Smooth muscle cell (in vitro differentiated cells): ENCODE results near the gene GLRX5. TPM values are rescaled to one million over a fixed set of nuclear protein-coding genes. Genes with fewer than 3 reads are reported as not detected.

Experiments used
- DNase-seq: peaks from one replicate; lab custom pipeline; 2025; ENCODE audit not compliant: unreplicated experiment; lab: John Stamatoyannopoulos, UW
- H2AFZ ChIP-seq: fragments of 200-600 bp; sonication (generic); 2 replicates; pipeline ENCODE4 v1.6.0; 2016; ENCODE audit warnings: antibody characterized with exemption, low read depth, mild to moderate bottlenecking
- H3F3A ChIP-seq: fragments of 200-600 bp; sonication (generic); 2 replicates; pipeline ENCODE4 v1.6.0; 2017; ENCODE audit warnings: antibody characterized with exemption, low read depth
- H3K27ac ChIP-seq: fragments of 200-600 bp; sonication (generic); 2 replicates; pipeline ENCODE4 v1.5.1; 2016; ENCODE audit warnings: low read depth, mild to moderate bottlenecking
- H3K27me3 ChIP-seq: fragments of 200-600 bp; sonication (generic); 2 replicates; pipeline ENCODE4 v1.6.1; 2016; ENCODE audit warnings: low read depth, mild to moderate bottlenecking
- H3K36me3 ChIP-seq: fragments of 200-600 bp; sonication (generic); 2 replicates; pipeline ENCODE4 v1.5.1; 2016; ENCODE audit warnings: low read depth
- H3K4me1 ChIP-seq: fragments of 200-600 bp; sonication (generic); 2 replicates; pipeline ENCODE4 v1.5.1; 2016; ENCODE audit warnings: low read depth
- H3K4me2 ChIP-seq: fragments of 200-600 bp; sonication (generic); 2 replicates; pipeline ENCODE4 v1.6.0; 2016; ENCODE audit warnings: mild to moderate bottlenecking
- H3K4me3 ChIP-seq: fragments of 200-600 bp; sonication (generic); 2 replicates; pipeline ENCODE4 v1.5.1; 2016; ENCODE audit warnings: mild to moderate bottlenecking
- H3K79me2 ChIP-seq: fragments of 200-600 bp; sonication (generic); 2 replicates; pipeline ENCODE4 v1.6.0; 2016; ENCODE audit warnings: low read depth, mild to moderate bottlenecking
- H3K9ac ChIP-seq: fragments of 200-600 bp; sonication (generic); 2 replicates; pipeline ENCODE4 v1.6.0; 2016; ENCODE audit warnings: low read depth
- H3K9me3 ChIP-seq: fragments of 200-600 bp; sonication (generic); replicated peaks from 2 replicates; pipeline ENCODE4 v1.5.1; 2016; ENCODE audit warnings: low read depth
- H4K20me1 ChIP-seq: fragments of 200-600 bp; sonication (generic); 2 replicates; pipeline ENCODE4 v1.6.0; 2016; ENCODE audit warnings: low read depth
- WGBS: methylation state at CpG from one replicate; pipeline ENCODE4 v1.1.7; 2016; ENCODE audit warnings: low lambda C conversion rate; 5-methylcytosine and 5-hydroxymethylcytosine counted together
- polyA plus RNA-seq: library from polyadenylated mRNA; unstranded; fragments of >200 nt; fragmentation: Nextera tagmentation; extraction: Ambion mirVana; gene quantifications from 2 replicates; pipeline ENCODE4 v1.2.1, GENCODE V29; 2016
- total RNA-seq: library from RNA; depleted of rRNA; stranded (reverse); fragments of >200 nt; gene quantifications from 2 replicates; pipeline ENCODE4 v1.2.3, GENCODE V29; 2014
- TF ChIP-seq, protein P1 (sequence below): fragments of 200-600 bp; sonication (generic); IDR thresholded peaks from 2 replicates; pipeline ENCODE4 v1.5.1; 2017; ENCODE audit warnings: borderline replicate concordance, mild to moderate bottlenecking, antibody characterized with exemption; ENCODE audit not compliant: insufficient read depth, poor library complexity, severe bottlenecking

Gene GLRX5
- total and polyA plus RNA-seq, 2 experiments from 2014 or later: 42.4 to 79.8 TPM

DNA sequence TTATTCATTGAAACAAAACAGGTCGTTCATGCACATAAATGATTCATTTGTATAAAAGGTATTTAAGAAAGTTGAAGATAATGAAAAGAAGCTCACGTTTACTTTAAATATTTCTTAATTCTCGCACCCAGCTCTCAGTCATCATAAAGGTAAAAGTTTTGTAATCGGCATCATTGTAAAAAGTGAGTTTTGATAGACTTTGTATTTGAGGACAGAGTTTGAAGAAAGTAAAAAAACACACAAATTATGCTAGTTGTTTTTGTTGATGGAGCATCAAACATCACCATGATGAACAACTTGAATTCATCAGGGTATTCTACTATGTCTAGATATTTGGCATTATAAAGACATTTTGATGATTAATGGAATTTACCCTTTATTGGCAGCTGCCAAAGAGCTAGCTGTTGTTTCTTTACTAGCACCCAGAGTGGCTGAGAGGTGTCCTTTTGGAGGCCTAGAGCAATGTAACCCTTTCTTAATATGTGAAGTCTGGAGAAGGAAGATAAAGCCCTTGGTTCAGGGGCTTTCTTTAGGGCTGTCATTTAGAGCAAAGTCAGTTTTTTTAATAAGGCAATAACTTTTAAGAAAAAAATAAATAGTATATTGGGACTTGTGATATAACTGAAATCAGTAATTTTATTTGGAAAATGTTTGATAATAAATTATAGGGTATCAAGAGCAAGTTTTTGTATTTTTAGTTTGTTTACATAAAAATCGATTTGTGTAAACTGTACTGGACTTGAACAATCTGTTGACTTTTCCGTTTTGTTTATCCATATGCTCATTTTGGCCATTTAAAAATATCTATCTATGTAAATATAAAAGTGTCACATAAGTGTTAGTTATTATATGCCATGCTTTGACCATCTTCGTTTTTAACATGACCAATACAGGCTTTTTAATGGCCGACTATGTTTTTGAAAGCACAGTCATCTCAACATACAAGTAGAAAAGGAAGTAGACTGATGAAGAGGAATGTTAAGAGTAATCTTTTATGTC lies 7.4 kb downstream of the GLRX5 start:
- Histone ChIP-seq H3K9me3 (no peaks in the 10 kb centered on the region), H3K4me2 (no peak overlapping the region), H4K20me1 (peaks cover 60% of the 10 kb centered on the region), H3K4me3 (no peak overlapping the region), H3F3A (peaks cover 17% of the 10 kb centered on the region), H3K27ac (no peak overlapping the region), H2AFZ (no peak overlapping the region), H3K27me3 (no peaks in the 10 kb centered on the region), H3K79me2 (peaks cover 56% of the 10 kb centered on the region), H3K4me1 (peaks cover 11% of the 10 kb centered on the region), H3K36me3 (no peaks in the 10 kb centered on the region), H3K9ac (no peak overlapping the region)
- DNase-seq: no peak
- TF ChIP-seq, protein P1, sequence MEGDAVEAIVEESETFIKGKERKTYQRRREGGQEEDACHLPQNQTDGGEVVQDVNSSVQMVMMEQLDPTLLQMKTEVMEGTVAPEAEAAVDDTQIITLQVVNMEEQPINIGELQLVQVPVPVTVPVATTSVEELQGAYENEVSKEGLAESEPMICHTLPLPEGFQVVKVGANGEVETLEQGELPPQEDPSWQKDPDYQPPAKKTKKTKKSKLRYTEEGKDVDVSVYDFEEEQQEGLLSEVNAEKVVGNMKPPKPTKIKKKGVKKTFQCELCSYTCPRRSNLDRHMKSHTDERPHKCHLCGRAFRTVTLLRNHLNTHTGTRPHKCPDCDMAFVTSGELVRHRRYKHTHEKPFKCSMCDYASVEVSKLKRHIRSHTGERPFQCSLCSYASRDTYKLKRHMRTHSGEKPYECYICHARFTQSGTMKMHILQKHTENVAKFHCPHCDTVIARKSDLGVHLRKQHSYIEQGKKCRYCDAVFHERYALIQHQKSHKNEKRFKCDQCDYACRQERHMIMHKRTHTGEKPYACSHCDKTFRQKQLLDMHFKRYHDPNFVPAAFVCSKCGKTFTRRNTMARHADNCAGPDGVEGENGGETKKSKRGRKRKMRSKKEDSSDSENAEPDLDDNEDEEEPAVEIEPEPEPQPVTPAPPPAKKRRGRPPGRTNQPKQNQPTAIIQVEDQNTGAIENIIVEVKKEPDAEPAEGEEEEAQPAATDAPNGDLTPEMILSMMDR: no peak
- WGBS: 96% methylated on average over 8 of the region's 8 CpGs

DNA sequence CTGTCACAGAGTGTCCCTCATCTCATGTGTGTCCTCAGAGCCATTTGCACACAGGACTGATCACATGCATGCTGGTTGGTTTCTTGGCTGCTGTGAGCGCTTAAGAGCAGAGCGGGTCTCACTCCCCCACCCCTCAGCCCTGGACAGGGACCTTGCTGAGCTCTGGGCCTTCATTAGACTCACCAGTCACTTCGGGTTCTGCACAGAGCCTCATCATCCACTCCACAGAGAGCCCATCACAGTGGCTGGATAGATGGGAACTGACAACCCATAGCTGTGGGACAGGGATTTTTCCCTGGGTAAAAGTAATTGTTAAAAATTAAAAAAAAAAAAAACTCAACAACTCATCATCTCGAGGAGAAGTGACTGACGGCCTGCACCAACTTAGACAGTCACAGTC lies 8.2 kb downstream of the GLRX5 start:
- peaks cover 49% of the 10 kb centered on the region for H3K79me2 ChIP-seq
- no peak overlapping the region for H3K9ac ChIP-seq
- no peak overlapping the region for H3K4me2 ChIP-seq
- no peak overlapping the region for H2AFZ ChIP-seq
- H3F3A ChIP-seq: peaks cover 17% of the 10 kb centered on the region
- H3K27me3 ChIP-seq: no peaks in the 10 kb centered on the region
- H3K9me3 ChIP-seq: no peaks in the 10 kb centered on the region
- no peak overlapping the region for H3K4me3 ChIP-seq
- no peaks in the 10 kb centered on the region for H3K36me3 ChIP-seq
- 96% methylated on average over 5 of the region's 5 CpGs for WGBS
- DNase-seq: no peak
- no peak overlapping the region for H3K27ac ChIP-seq
- H4K20me1 ChIP-seq: peaks cover 54% of the 10 kb centered on the region
- TF ChIP-seq, protein P1: no peak
- peaks cover 11% of the 10 kb centered on the region for H3K4me1 ChIP-seq

DNA sequence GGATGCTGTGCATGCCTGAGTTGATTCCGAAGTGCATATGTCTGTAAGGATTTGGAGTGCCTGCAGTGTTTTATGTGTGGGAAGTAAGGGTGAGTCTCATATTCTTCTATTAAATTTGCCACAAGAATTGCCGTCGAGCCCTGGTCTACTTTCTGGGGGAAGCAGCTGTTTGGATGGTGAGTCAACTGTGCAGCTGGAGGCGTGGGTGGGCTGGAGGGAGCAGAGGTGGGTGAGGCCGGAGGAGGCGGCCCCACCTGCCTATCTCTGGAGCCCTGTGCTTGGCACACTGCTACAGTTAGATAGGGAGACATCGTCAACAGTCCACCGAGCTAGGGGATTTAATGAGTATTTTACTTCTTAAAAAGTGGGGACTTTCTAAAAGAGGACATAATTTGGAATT lies 9.7 kb downstream of the GLRX5 start:
- peaks cover 11% of the 10 kb centered on the region for H3K4me1 ChIP-seq
- TF ChIP-seq, protein P1: no peak
- DNase-seq: no peak
- WGBS: 49% methylated on average over 8 of the region's 8 CpGs
- H3K27me3 ChIP-seq: no peaks in the 10 kb centered on the region
- no peak overlapping the region for H3K9ac ChIP-seq
- H3K4me3 ChIP-seq: no peak overlapping the region
- peak overlapping the region; percentile 35 for H3K4me2 ChIP-seq
- peaks cover 33% of the 10 kb centered on the region for H3K79me2 ChIP-seq
- peaks cover 46% of the 10 kb centered on the region for H4K20me1 ChIP-seq
- no peaks in the 10 kb centered on the region for H3K36me3 ChIP-seq
- peaks cover 17% of the 10 kb centered on the region for H3F3A ChIP-seq
- H2AFZ ChIP-seq: no peak overlapping the region
- no peaks in the 10 kb centered on the region for H3K9me3 ChIP-seq
- H3K27ac ChIP-seq: peak overlapping the region; percentile 70
